Fibroblast of skin of abdomen (primary cell): Measurements from ENCODE around the gene VCP. TPM values are rescaled to one million over a fixed set of nuclear protein-coding genes. Genes with fewer than 3 reads are reported as not detected.

Source experiments
- DNase-seq: peaks from one replicate; pipeline ENCODE4 v3.0.0-alpha.2; 2013
- polyA plus RNA-seq, 2 experiments: library from polyadenylated mRNA; unstranded; fragments of 120-200 nt; gene quantifications; one replicate each; pipeline ENCODE4 v1.2.1, GENCODE V29; 2013; ENCODE audit not compliant: insufficient read length in 2 of 2

Gene VCP
- polyA plus RNA-seq (2013, experiment 1 of 2; ENCODE audit: insufficient read length) = 246 TPM
- 229 TPM for polyA plus RNA-seq (2013, experiment 2 of 2; ENCODE audit: insufficient read length)

- DNase-seq = peak; percentile 100
These were observed at the start of gene VCP for GRCh38 chr9:35072461-35073278. Gene VCP (minus strand): TSS chr9:35072625. CDS start chr9:35072353, 272 bp downstream.

GRCh38 chr9:35116898-35117551 is 44.6 kb upstream of the VCP start:
- DNase-seq = peak; percentile 93

- DNase-seq = no peak
These were observed 44.1 kb upstream of the VCP start for GRCh38 chr9:35116539-35116897.

GRCh38 chr9:35115680-35116538 is 43.5 kb upstream of the VCP start, which contains the start of gene ATOSB:
Gene ATOSB (minus strand): TSS chr9:35115862. CDS start chr9:35108274, 7,588 bp downstream.
- peak; percentile 97 for DNase-seq

GRCh38 chr9:35114840-35115628 is 42.6 kb upstream of the VCP start:
- DNase-seq = peak; percentile 43

GRCh38 chr9:35114113-35114839 is 41.9 kb upstream of the VCP start:
- DNase-seq = peak; percentile 98

GRCh38 chr9:35112257-35113020 is 40.0 kb upstream of the VCP start:
- peak; percentile 73 for DNase-seq

- peak; percentile 99 for DNase-seq
These were observed 38.8 kb upstream of the VCP start for GRCh38 chr9:35111001-35111933.

- DNase-seq = peak; percentile 43
These were observed 37.9 kb upstream of the VCP start for GRCh38 chr9:35110327-35110761.

- DNase-seq = no peak
These were observed 36.6 kb upstream of the VCP start for GRCh38 chr9:35108946-35109575.

- no peak for DNase-seq
These were observed 36.0 kb upstream of the VCP start for GRCh38 chr9:35108461-35108860.

- DNase-seq = no peak
These were observed 35.2 kb upstream of the VCP start for GRCh38 chr9:35107297-35108290.

- DNase-seq = no peak
These were observed 33.9 kb upstream of the VCP start for GRCh38 chr9:35106343-35106730.

GRCh38 chr9:35105571-35106342 is 33.3 kb upstream of the VCP start:
- DNase-seq = no peak

GRCh38 chr9:35105126-35105525 is 32.7 kb upstream of the VCP start:
- DNase-seq = no peak

- DNase-seq = no peak
These were observed 32.2 kb upstream of the VCP start for GRCh38 chr9:35104586-35104985.
